Trophoblast cell (in vitro differentiated cells and primary cell): ENCODE data around the gene PGF.

Source experiments
- DNase-seq, 2 donors: peaks; one replicate each; pipeline ENCODE4 v3.0.0-alpha.2; 2016
- H2AFZ ChIP-seq: 2 replicates; pipeline ENCODE4 v1.6.1; 2013; ENCODE audit warnings: low read length, moderate library complexity, mild to moderate bottlenecking; ENCODE audit not compliant: insufficient read depth, poor library complexity
- H2AK5ac ChIP-seq: 2 replicates; pipeline ENCODE4 v1.6.1; 2013; ENCODE audit warnings: mild to moderate bottlenecking, low read length
- H2BK120ac ChIP-seq: 2 replicates; pipeline ENCODE4 v1.6.1; 2013; ENCODE audit warnings: low read length, mild to moderate bottlenecking, moderate library complexity; ENCODE audit not compliant: insufficient read depth, poor library complexity
- H2BK12ac ChIP-seq: 2 replicates; pipeline ENCODE4 v1.6.1; 2013; ENCODE audit warnings: mild to moderate bottlenecking, low read length, moderate library complexity
- H2BK5ac ChIP-seq: 2 replicates; pipeline ENCODE4 v1.6.1; 2013; ENCODE audit warnings: low read length, low read depth, moderate library complexity, mild to moderate bottlenecking; ENCODE audit not compliant: poor library complexity
- H3K14ac ChIP-seq: 2 replicates; pipeline ENCODE4 v1.6.1; 2013; ENCODE audit warnings: mild to moderate bottlenecking, low read length
- H3K18ac ChIP-seq: 2 replicates; pipeline ENCODE4 v1.6.1; 2013; ENCODE audit warnings: mild to moderate bottlenecking, low read length
- H3K23ac ChIP-seq: 2 replicates; pipeline ENCODE4 v1.6.1; 2013; ENCODE audit warnings: low read length
- H3K27ac ChIP-seq: 2 replicates; pipeline ENCODE4 v1.5.1; 2013; ENCODE audit warnings: low read depth, mild to moderate bottlenecking, inconsistent platforms, low read length, moderate library complexity
- H3K27me3 ChIP-seq: 2 replicates; pipeline ENCODE4 v1.6.1; 2013; ENCODE audit warnings: inconsistent platforms, mild to moderate bottlenecking, low read length, moderate library complexity; ENCODE audit not compliant: insufficient read depth
- H3K36me3 ChIP-seq, 2 experiments: 1 replicate in 1 of 2; 2 replicates in 1 of 2; pipeline ENCODE4 v1.6.1; 2013; ENCODE audit warnings: low read length in 2 of 2, mild to moderate bottlenecking in 2 of 2, moderate library complexity in 1 of 2; ENCODE audit not compliant: insufficient read depth in 2 of 2, control insufficient read depth in 1 of 2
- H3K4ac ChIP-seq: 2 replicates; pipeline ENCODE4 v1.6.1; 2013; ENCODE audit warnings: low read depth, mild to moderate bottlenecking, low read length, moderate library complexity
- H3K4me1 ChIP-seq, 2 experiments: 1 replicate in 1 of 2; 2 replicates in 1 of 2; pipeline ENCODE4 v1.6.1; 2013; ENCODE audit warnings: low read length in 2 of 2, mild to moderate bottlenecking in 2 of 2, moderate library complexity in 1 of 2; ENCODE audit not compliant: insufficient read depth in 2 of 2, control insufficient read depth in 1 of 2
- H3K4me2 ChIP-seq: 2 replicates; pipeline ENCODE4 v1.6.1; 2013; ENCODE audit warnings: inconsistent platforms, mild to moderate bottlenecking, low read length, moderate library complexity
- H3K4me3 ChIP-seq: 2 replicates; pipeline ENCODE4 v1.5.1; 2013; ENCODE audit warnings: mild to moderate bottlenecking, low read depth, low read length, inconsistent platforms
- H3K79me1 ChIP-seq: one replicate; pipeline ENCODE4 v1.6.1; 2013; ENCODE audit warnings: low read length
- H3K79me2 ChIP-seq: 2 replicates; pipeline ENCODE4 v1.6.1; 2013; ENCODE audit warnings: low read length, mild to moderate bottlenecking; ENCODE audit not compliant: control insufficient read depth, insufficient read depth, poor library complexity
- H3K9ac ChIP-seq: 2 replicates; pipeline ENCODE4 v1.6.1; 2013; ENCODE audit warnings: mild to moderate bottlenecking, low read length
- H3K9me3 ChIP-seq: 2 replicates; pipeline ENCODE4 v1.6.1; 2013; ENCODE audit warnings: low read depth, mild to moderate bottlenecking, control low read depth, inconsistent platforms, low read length; ENCODE audit not compliant: insufficient read depth
- H4K12ac ChIP-seq: 2 replicates; pipeline ENCODE4 v1.6.1; 2013; ENCODE audit warnings: low read depth, mild to moderate bottlenecking, low read length, moderate library complexity
- H4K8ac ChIP-seq: 2 replicates; pipeline ENCODE4 v1.6.1; 2013; ENCODE audit warnings: low read depth, mild to moderate bottlenecking, low read length, moderate library complexity
- H4K91ac ChIP-seq: one replicate; pipeline ENCODE4 v1.6.1; 2013; ENCODE audit warnings: low read depth, mild to moderate bottlenecking, low read length, moderate library complexity
- WGBS: extraction: QIAGEN DNeasy Blood & Tissue Kit; methylation state at CpG from one replicate; pipeline ENCODE4 v1.1.7; 2013; ENCODE audit warnings: missing lambda C conversion rate; ENCODE audit not compliant: insufficient read length, insufficient coverage; ENCODE audit errors: extremely low coverage; 5-methylcytosine and 5-hydroxymethylcytosine counted together

The PGF gene

GRCh38 chr14:74963705-74964271 lies 8.4 kb upstream of the PGF start:
- no peak for DNase-seq
- no peak overlapping the region for H2AK5ac ChIP-seq
- H3K27ac ChIP-seq: no peak overlapping the region
- H3K23ac ChIP-seq: no peak overlapping the region
- no peak overlapping the region for H4K12ac ChIP-seq
- H4K8ac ChIP-seq: no peak overlapping the region
- no peak overlapping the region for H4K91ac ChIP-seq
- no peaks in the 10 kb centered on the region for H3K36me3 ChIP-seq
- no peaks in the 10 kb centered on the region for H3K27me3 ChIP-seq
- H3K4me1 ChIP-seq: peaks cover 6 to 8% of the 10 kb centered on the region in 2 experiments
- H3K9me3 ChIP-seq: peaks cover 2% of the 10 kb centered on the region
- H3K4ac ChIP-seq: no peak overlapping the region
- H2AFZ ChIP-seq: no peak overlapping the region
- no peaks in the 10 kb centered on the region for H3K79me2 ChIP-seq
- H3K4me2 ChIP-seq: no peak overlapping the region
- no CpG with 5 or more reads among the region's 9 CpGs for WGBS
- H3K79me1 ChIP-seq: peaks cover 3% of the 10 kb centered on the region
- no peak overlapping the region for H3K9ac ChIP-seq
- no peak overlapping the region for H3K4me3 ChIP-seq
- H2BK5ac ChIP-seq: no peak overlapping the region
- no peak overlapping the region for H2BK12ac ChIP-seq
- H3K14ac ChIP-seq: no peak overlapping the region
- no peak overlapping the region for H3K18ac ChIP-seq
- no peak overlapping the region for H2BK120ac ChIP-seq

- no peak overlapping the region for H4K12ac ChIP-seq
- H4K91ac ChIP-seq: no peak overlapping the region
- no peak overlapping the region for H4K8ac ChIP-seq
- H3K27me3 ChIP-seq: no peaks in the 10 kb centered on the region
- peaks cover 3% of the 10 kb centered on the region for H3K79me1 ChIP-seq
- no peak overlapping the region for H2BK120ac ChIP-seq
- no peak overlapping the region for H2AFZ ChIP-seq
- H3K27ac ChIP-seq: no peak overlapping the region
- no peak overlapping the region for H3K4me2 ChIP-seq
- peaks cover 6 to 8% of the 10 kb centered on the region in 2 experiments for H3K4me1 ChIP-seq
- H3K4me3 ChIP-seq: no peak overlapping the region
- no peaks in the 10 kb centered on the region for H3K36me3 ChIP-seq
- no peak overlapping the region for H3K18ac ChIP-seq
- no peak overlapping the region for H3K4ac ChIP-seq
- H2AK5ac ChIP-seq: no peak overlapping the region
- H3K23ac ChIP-seq: no peak overlapping the region
- DNase-seq: no peak
- H3K14ac ChIP-seq: no peak overlapping the region
- no peak overlapping the region for H3K9ac ChIP-seq
- H2BK5ac ChIP-seq: no peak overlapping the region
- WGBS: no CpG with 5 or more reads among the region's 12 CpGs
- no peaks in the 10 kb centered on the region for H3K79me2 ChIP-seq
- peaks cover 2% of the 10 kb centered on the region for H3K9me3 ChIP-seq
- no peak overlapping the region for H2BK12ac ChIP-seq
Measured at GRCh38 chr14:74963178-74963704, 7.8 kb upstream of the PGF start.

GRCh38 chr14:74962493-74962892 lies 7.1 kb upstream of the PGF start:
- Histone ChIP-seq H4K12ac (no peak overlapping the region), H4K91ac (no peak overlapping the region), H2BK12ac (no peak overlapping the region), H2AK5ac (no peak overlapping the region), H3K27ac (no peak overlapping the region), H3K14ac (no peak overlapping the region), H3K9ac (no peak overlapping the region), H3K79me2 (no peaks in the 10 kb centered on the region), H3K79me1 (peaks cover 3% of the 10 kb centered on the region), H3K36me3 (no peaks in the 10 kb centered on the region), H3K9me3 (peaks cover 2% of the 10 kb centered on the region), H2AFZ (no peak overlapping the region), H3K23ac (no peak overlapping the region), H2BK120ac (no peak overlapping the region), H3K4me3 (no peak overlapping the region), H3K4ac (no peak overlapping the region), H2BK5ac (no peak overlapping the region), H3K4me2 (no peak overlapping the region), H4K8ac (no peak overlapping the region), H3K4me1 (peaks cover 6 to 8% of the 10 kb centered on the region in 2 experiments), H3K27me3 (no peaks in the 10 kb centered on the region), H3K18ac (no peak overlapping the region)
- WGBS: no CpG with 5 or more reads among the region's 8 CpGs
- no peak for DNase-seq

GRCh38 chr14:74962046-74962445 lies 6.6 kb upstream of the PGF start:
- no peak overlapping the region for H2BK120ac ChIP-seq
- no peak overlapping the region for H4K12ac ChIP-seq
- WGBS: no CpG with 5 or more reads among the region's 11 CpGs
- H3K9ac ChIP-seq: no peak overlapping the region
- no peak overlapping the region for H3K27ac ChIP-seq
- H4K8ac ChIP-seq: no peak overlapping the region
- no peak overlapping the region for H3K14ac ChIP-seq
- H3K4me3 ChIP-seq: no peak overlapping the region
- H3K4ac ChIP-seq: no peak overlapping the region
- no peak overlapping the region for H2BK5ac ChIP-seq
- no peaks in the 10 kb centered on the region for H3K79me2 ChIP-seq
- H2AFZ ChIP-seq: no peak overlapping the region
- H3K79me1 ChIP-seq: peaks cover 3% of the 10 kb centered on the region
- H3K9me3 ChIP-seq: peaks cover 2% of the 10 kb centered on the region
- DNase-seq: no peak
- no peak overlapping the region for H2AK5ac ChIP-seq
- no peak overlapping the region for H3K23ac ChIP-seq
- H3K18ac ChIP-seq: no peak overlapping the region
- H2BK12ac ChIP-seq: no peak overlapping the region
- no peak overlapping the region for H4K91ac ChIP-seq
- H3K4me1 ChIP-seq: peaks cover 6 to 8% of the 10 kb centered on the region in 2 experiments
- no peaks in the 10 kb centered on the region for H3K27me3 ChIP-seq
- no peaks in the 10 kb centered on the region for H3K36me3 ChIP-seq
- H3K4me2 ChIP-seq: no peak overlapping the region
